ENCODE data around the gene OST4.
"Not testable (repeated sequence)": the region's sequence is repeated elsewhere in the genome, so short reads cannot be mapped to it uniquely, and the experiment has no call there.

The OST4 gene

GRCh38 chr2:27071277-27071989 is at the start of gene OST4:
Gene OST4 (minus strand): TSS chr2:27071654.
- peak; percentile 93 for DNase-seq (ENCODE audit: low spot score)

- DNase-seq (ENCODE audit: low spot score): not testable (repeated sequence)
Observed at GRCh38 chr2:27119330-27119670, 47.8 kb upstream of the OST4 start.

GRCh38 chr2:27118525-27119329 is 47.3 kb upstream of the OST4 start, which contains the start of gene CGREF1:
Gene CGREF1 (minus strand): TSS chr2:27119128. CDS start chr2:27104366, 14,762 bp downstream.
- DNase-seq (ENCODE audit: low spot score): no peak

- DNase-seq (ENCODE audit: low spot score): no peak
Observed at GRCh38 chr2:27117995-27118524, 46.6 kb upstream of the OST4 start.

- no peak for DNase-seq (ENCODE audit: low spot score)
Observed at GRCh38 chr2:27115519-27115918, 44.1 kb upstream of the OST4 start.

GRCh38 chr2:27111392-27112078 is 40.1 kb upstream of the OST4 start:
- not testable (repeated sequence) for DNase-seq (ENCODE audit: low spot score)

GRCh38 chr2:27110603-27111352 is 39.3 kb upstream of the OST4 start:
- DNase-seq (ENCODE audit: low spot score): not testable (repeated sequence)

- no peak for DNase-seq (ENCODE audit: low spot score)
Observed at GRCh38 chr2:27109083-27109482, 37.6 kb upstream of the OST4 start.

- no peak for DNase-seq (ENCODE audit: low spot score)
Observed at GRCh38 chr2:27108221-27108620, 36.8 kb upstream of the OST4 start.

- DNase-seq (ENCODE audit: low spot score): no peak
Observed at GRCh38 chr2:27105981-27106380, 34.5 kb upstream of the OST4 start.

- DNase-seq (ENCODE audit: low spot score): no peak
Observed at GRCh38 chr2:27102329-27102728, 30.9 kb upstream of the OST4 start.

GRCh38 chr2:27100036-27100435 is 28.6 kb upstream of the OST4 start:
- no peak for DNase-seq (ENCODE audit: low spot score)

GRCh38 chr2:27099334-27099955 is 28.0 kb upstream of the OST4 start:
- DNase-seq (ENCODE audit: low spot score): no peak

GRCh38 chr2:27097341-27097740 is 25.9 kb upstream of the OST4 start:
- no peak for DNase-seq (ENCODE audit: low spot score)

- no peak for DNase-seq (ENCODE audit: low spot score)
Observed at GRCh38 chr2:27096748-27097297, 25.4 kb upstream of the OST4 start.

- peak; percentile 36 for DNase-seq (ENCODE audit: low spot score)
Observed at GRCh38 chr2:27095745-27096651, 24.5 kb upstream of the OST4 start.

GRCh38 chr2:27095427-27095744 is 23.9 kb upstream of the OST4 start:
- DNase-seq (ENCODE audit: low spot score): no peak

- DNase-seq (ENCODE audit: low spot score): no peak
Observed at GRCh38 chr2:27094353-27094984, 23.0 kb upstream of the OST4 start.

Data from kidney tubule cell (primary cell).